D721Med (cell line): ENCODE data around the gene POLQ.
"Not testable (repeated sequence)": the region's sequence is repeated elsewhere in the genome, so short reads cannot be mapped to it uniquely, and the experiment has no call there.

Experiments
- DNase-seq: peaks from one replicate; pipeline ENCODE4 v3.0.0; 2011; ENCODE audit warnings: low spot score; ENCODE audit not compliant: insufficient read length
- FAIRE-seq: peaks from 2 replicates; lab custom pipeline; 2011; peaks lifted over from hg19 to GRCh38; lab: Jason Lieb, UNC
- TF ChIP-seq, protein P1 (sequence below): IDR thresholded peaks from 2 replicates; pipeline ENCODE4 v1.5.1; 2012; ENCODE audit warnings: mild to moderate bottlenecking, control low read depth; ENCODE audit not compliant: insufficient read depth; ENCODE audit errors: missing control alignments

POLQ gene

DNA sequence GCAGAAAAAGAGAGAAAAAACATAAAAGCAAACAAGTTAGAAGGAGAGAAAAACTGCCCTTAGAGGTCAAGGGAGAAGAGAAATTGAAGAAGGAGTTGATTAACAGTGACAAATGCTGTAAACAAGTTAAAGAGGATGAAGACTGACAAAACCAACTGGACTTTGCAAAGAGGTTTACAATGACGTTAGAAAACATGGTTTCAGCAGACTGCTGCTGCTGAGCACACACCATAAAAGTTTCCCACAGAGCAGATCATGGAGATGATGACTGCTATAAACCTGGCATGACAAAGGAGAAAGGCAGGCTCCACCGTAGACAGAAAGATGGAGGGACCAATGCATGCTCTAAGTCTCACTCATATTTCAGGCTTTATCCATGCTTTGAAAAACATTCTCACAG is 78.7 kb downstream of the POLQ start:
- no peak for DNase-seq
- no peak for FAIRE-seq
- TF ChIP-seq, protein P1, sequence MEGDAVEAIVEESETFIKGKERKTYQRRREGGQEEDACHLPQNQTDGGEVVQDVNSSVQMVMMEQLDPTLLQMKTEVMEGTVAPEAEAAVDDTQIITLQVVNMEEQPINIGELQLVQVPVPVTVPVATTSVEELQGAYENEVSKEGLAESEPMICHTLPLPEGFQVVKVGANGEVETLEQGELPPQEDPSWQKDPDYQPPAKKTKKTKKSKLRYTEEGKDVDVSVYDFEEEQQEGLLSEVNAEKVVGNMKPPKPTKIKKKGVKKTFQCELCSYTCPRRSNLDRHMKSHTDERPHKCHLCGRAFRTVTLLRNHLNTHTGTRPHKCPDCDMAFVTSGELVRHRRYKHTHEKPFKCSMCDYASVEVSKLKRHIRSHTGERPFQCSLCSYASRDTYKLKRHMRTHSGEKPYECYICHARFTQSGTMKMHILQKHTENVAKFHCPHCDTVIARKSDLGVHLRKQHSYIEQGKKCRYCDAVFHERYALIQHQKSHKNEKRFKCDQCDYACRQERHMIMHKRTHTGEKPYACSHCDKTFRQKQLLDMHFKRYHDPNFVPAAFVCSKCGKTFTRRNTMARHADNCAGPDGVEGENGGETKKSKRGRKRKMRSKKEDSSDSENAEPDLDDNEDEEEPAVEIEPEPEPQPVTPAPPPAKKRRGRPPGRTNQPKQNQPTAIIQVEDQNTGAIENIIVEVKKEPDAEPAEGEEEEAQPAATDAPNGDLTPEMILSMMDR: no peak

DNA sequence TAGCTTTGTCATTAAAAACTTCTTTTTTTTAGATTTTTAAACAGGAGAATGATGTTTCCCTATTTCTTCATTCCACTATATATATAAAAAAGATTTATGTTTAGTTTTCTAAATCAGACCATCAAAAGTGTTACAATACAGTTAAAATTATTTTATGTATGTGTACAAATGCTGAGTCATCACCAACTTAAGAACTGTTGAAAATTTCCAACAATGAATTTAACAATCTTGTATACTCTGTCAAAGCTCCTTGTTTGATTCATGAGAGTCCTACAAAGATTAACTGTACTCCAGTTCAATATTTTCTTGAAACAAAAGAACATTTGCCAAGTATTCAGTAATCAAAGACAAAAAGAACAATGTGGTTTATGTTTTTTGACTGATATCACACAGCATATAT is 82.0 kb downstream of the POLQ start:
- no peak for FAIRE-seq
- TF ChIP-seq, protein P1: no peak

DNA sequence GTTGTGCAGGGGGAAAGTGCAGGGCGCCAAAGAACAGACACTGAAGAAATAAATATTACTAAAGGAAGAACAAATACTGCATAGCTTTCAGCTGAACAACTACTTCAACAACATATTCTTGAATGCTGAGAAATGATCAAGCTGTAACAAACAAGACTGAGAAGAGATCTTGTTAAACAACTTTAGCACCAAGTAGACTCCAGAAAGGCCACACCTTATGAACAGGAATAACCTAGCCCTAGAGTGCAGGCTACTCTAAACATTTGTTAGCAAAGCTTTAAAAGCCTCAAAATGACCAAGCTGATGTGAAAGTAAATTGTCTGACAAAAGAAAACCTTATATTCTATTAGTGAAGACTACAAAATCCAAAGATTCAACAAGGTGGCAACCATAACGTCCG is 83.2 kb downstream of the POLQ start:
- FAIRE-seq: no peak
- DNase-seq: no peak
- TF ChIP-seq, protein P1: no peak

More for the DNA sequence above, 82.0 kb downstream of the POLQ start:
- no peak for DNase-seq

DNA sequence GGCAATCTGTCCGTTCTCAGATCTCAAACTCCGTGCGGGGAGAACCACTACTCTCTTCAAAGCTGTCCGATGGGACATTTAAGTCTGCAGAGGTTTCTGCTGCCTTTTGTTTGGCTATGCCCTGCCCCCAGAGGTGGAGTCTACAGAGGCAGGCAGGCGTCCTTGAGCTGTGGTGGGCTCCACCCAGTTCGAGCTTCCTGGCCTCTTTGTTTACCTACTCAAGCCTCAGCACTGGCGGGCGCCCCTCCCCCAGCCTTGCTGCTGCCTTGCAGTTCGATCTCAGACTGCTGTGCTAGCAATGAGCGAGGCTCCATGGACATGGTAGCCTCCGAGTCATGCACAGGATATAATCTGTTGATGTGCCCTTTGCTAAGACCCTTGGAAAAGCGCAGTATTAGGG is 94.0 kb downstream of the POLQ start:
- FAIRE-seq, DNase-seq: not testable (repeated sequence)

DNA sequence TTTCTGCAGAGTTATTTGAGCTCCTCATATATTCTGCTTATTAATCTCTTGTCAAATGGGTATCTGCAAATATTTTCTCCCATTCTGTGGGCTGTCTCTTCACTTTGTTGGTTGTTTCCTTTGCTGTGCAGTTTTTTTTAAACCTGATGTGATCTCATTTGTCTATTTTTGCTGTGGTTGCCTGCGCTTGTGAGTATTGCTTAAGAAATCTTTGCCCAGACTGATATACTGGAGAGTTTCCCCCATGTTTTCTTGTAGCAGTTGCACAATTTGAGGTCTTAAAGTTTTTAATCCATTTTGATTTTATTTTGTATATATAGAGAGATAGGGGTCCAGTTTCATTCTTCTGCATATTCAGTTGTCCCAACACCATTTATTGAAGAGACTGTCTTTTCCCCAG is 102.3 kb downstream of the POLQ start:
- DNase-seq (no peak), FAIRE-seq (no peak)
- TF ChIP-seq, protein P1: no peak

DNA sequence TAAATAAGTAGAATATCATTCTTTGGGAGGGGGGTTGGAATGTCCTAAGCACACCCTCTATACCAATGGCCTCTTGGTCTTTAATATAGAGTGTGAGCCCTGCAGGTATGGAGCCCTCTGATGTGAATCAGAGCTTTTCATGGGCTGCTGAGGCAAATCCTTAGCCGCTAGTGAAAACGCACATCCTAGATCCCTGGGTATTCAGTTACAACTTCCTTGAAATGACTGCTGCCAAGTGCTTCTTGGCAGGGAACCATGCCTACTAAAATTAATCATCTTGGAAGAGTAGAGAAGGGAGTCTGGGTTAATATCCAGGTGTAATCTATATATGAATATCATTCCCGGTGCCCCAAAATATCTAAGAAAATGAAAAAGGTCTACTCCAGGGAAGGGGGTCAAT is 109.1 kb downstream of the POLQ start:
- DNase-seq (no peak), FAIRE-seq (no peak)
- TF ChIP-seq, protein P1: no peak

DNA sequence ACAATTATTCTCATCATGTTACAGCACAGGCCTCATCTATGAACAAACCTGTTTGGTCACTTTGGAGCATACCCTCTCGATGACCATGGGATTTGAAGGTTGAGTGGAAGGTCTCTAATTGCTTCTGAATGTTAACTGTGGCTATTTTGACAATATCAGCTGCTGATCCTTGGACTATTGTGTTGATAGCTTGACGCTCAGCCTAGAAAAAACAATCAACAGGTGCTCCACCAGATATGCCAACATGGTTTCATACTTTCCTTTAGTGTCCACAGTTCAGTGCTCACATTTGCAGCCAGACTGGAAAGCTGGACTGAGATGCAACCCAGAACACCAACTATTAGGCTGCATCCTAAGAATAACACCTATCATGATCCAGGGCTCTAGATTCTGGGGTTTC is 109.7 kb downstream of the POLQ start:
- FAIRE-seq (no peak), DNase-seq (no peak)
- TF ChIP-seq, protein P1: no peak
